ENCODE measurements around the gene YARS2.

YARS2 gene

DNA sequence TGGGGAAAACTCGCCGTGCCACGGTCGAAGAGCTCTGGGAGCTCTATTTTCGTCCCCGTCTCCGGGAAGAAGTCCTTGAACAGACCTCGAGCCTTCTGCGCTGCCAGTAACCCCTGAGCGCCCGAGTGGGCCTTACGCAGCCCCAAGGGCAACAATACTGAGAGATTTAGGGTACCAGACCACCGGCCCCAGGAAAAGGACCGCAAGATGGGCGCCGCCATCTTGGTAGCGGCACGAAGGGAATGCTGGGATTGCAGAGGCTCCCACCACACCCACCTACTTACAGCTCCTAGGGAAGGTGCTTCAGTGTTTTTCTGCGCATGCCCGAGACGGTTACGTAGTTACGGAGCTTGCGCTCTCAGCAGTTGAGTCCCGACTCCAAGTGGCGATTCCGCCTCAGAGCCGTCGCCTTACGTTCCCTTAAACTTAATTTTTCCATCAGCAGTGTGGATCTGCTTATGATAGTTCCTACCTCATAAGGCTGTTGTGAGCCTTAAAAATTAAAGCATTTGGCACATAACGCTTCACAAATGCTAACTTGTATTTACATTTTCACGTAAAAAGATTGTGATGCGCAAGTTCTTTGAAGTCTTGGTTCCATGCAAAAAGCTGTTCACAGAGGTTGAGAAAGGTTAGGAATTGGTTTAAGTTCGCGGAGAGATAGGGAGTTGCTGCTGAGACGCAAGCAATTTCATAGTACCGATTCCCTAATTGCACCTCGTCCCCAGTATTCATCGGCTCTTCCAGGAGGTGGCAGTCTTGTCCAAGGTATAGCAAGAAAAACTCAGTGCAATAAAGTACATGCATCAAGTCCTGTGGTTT, at the start of gene YARS2:
TSS of gene YARS2 (minus strand) at position 244 of the 822 bp plus-strand sequence. CDS start at position 221, 23 bp downstream.
- DNase-seq: peak; percentile 91

DNA sequence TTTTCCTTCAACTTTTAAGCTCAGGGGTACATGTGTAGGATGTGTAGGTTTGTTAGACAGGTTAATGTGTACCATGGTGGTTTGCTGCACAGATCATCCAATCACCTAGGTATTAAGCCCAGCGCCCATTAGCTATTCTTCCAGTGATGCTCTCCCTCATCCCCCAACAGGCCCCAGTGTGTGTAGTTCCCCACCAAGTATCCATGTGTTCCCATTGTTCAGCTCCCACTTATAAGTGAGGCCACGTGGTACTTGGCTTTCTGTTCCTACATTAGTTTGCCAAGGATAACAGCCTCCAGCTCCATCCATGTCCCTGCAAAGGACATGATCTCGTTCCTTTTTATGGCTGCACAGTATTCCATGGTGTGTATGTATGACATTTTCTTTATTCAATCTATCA, 48.6 kb upstream of the YARS2 start:
- DNase-seq: no peak

DNA sequence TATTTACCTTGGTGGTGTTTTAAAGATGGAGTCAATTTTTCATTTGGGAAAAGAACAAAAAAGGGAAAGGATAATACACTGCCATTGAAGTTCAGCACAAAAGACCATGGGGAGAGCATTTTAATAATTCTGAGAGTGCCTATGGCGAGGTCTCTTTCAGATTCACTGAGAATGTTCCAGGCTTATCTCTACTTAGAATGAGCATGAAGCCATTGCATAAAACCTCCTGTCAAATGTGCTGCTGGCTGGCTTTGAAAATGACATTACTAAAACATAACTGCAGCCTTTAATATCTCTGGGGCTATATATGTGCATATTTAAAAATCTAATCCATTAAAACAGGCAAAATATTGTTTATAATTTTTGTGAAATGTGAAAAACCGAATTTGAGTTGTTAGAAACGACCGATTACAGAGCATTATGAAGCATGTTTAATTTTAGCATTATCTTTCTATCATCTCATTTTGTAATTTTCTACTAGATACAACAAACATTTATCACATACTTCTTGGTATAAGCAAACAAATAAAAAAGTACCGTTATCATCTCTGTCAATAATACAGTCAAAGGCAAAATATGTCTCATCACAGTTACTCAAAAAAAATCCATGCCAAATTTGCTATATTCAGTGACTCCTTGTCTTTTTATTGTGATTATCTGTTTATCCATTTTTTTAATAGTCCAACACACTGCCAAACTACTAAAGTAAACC, 45.7 kb upstream of the YARS2 start:
- no peak for DNase-seq

DNA sequence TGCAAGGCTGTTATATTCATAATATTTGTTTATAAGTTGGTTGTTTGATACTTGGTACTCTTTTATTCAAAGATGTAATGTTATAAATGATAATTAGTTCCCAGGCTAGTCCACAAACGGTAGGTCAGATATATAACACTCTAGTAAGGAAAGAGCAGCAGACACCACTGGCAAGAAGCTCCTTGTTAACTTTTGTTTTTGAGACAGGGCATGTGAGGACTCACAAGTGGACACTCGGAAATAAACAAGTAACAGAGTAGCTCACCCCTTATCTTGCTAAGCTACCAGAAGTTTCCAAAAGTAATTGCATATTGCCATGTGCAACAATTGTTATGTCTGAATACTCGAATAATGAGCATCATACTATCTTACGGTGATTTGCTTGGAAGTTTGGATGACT, 38.6 kb upstream of the YARS2 start:
- no peak for DNase-seq

DNA sequence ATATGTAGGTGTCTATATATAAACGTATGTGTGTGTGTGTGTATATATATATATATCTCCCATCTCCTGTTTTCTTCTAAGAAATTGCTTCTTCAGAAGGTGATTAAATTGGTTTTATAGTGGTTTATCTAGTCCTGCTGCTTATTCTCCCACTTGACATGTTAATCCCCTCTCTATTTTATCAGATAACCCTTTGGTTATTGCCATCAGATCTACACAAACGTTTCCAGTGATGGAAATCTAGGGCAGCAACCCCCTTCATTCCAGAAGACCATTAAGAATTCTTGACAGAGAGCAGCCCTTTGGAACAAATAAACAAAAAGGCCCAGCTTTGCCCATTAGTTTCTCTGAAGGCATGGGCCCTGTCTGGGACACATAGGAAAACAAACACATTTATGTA, 34.2 kb upstream of the YARS2 start:
- no peak for DNase-seq

DNA sequence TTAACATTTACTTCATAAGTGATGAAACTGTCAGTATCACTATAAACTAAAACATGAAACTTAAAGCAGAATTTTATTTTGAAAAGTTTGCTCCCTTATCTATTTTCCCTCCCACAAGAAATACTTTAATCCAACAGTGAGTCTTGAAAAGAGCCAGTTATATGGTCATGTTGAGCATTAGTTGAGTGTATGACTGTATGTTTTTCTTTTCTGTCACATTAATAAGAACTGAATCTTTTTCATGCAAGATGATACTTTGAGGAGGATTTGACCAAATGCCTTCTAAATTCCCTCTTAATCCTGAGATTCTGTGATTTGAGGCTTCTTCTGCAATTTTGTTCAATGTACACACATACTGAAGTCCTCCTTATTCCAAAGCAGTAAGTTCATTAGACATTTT, 33.7 kb upstream of the YARS2 start:
- DNase-seq: no peak

DNA sequence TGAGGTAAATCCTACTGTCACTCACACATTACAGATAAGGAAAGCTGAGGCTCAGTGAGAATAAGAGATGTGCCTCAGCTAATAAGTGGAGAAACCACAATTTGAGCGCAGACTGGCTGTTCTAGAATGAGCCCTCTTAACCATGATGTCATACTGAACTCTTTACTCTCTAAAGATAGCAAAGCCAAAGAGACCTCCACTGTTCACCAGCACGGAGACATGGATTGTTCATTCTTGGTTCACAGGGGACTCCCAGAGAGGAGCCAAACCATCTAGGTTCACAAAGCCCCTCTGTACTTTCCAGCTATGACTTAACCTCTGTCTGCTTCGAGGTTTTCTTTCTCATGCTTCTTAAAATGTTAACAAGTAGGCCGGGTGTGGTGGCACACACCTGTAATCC, 32.7 kb upstream of the YARS2 start:
- DNase-seq: no peak

DNA sequence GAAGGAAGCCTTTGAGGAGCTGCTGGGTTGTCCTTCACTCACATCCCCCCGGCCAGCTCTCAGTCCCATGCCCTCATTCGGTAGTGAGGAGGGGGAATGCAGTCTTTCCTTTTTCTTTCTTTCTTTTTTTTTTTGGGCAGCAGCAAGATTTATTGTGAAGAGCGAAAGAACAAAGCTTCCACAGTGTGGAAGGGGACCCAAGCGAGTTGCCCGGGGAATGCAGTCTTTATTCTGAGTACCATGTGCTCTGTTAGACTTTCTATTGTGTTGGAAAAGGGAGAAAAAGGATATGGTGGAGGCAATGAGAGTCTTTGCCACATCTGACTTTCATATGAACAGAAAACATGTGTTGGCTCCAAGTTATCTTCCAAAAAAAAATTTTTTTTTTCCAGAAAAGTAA, 29.9 kb upstream of the YARS2 start:
- DNase-seq: no peak

DNA sequence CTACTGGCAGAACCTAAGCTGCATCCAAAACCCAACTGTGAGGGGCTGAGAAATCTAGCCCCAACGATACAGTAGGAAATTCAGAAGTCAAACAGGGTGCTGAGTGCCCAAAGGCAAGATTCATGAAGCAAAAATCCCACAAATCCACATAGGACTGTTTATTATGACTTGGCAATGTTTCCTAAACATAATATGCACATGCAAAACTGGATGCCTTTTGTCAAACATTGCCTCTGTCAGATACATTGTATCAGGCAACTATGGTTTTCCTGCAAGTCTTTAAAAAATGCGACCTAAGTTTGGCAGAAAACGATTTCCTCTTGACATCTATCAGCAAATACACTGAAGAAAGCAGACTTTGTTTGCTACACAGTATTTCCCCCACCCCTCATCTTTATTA, 27.3 kb upstream of the YARS2 start:
- no peak for DNase-seq

DNA sequence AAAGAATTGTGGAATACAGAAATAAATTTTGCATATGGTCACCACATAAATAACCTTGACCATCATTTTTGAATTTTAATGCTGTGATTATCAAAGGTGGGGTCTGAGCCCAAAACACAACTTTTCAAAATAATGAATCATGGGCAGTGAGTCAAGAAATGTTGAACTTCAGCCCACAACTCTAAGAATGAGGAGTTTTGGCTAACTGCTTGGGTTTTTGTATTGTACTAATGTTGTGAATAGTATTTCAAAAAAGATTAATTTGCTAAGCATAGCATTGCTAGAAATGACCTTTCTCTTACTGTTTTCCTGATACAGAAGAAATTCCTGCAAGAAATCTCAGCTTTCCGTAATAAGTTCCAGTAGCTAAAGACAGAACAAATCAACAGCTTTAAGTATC, 24.4 kb upstream of the YARS2 start:
- DNase-seq: no peak

DNA sequence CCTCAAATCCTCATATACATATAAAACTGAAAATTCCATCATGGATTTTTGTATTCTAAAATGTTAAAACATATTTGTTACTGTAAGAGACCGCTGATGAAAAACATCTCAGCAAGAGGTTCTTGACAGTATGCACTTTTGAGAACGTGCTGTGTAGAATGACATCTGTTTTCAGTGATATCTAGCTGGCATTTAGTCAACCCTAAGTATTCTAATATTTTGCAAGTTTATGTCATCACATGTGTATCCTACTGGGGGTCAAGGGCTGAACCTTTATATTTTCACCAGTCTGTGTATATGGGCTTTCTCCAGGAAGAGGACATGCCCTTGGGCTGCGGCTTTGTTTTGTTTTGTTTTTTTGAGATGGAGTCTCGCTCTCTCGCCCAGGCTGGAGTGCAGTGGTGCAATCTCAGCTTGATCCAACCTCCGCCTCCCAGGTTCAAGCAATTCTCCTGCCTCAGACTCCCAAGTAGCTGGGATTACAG, 22.0 kb upstream of the YARS2 start:
- no peak for DNase-seq

DNA sequence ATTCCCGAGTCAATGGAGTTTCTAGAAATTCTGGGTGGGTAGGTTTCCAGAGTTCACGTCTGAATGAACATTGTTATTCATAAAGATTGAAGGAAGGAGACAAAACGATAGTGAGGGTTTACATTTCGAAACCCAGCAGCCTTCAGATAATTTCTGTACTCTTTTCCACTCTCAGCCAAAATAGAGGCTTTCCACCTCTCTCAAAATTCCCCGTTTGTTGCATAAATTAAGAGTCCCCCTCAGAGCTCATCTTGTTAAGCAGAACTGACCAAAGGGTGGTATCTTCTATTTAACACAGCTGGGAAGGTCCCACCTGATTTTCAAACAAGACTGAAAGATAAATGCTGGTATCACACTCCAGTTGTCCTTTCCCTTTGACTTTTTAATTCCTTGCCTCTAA, 21.5 kb upstream of the YARS2 start:
- no peak for DNase-seq

DNA sequence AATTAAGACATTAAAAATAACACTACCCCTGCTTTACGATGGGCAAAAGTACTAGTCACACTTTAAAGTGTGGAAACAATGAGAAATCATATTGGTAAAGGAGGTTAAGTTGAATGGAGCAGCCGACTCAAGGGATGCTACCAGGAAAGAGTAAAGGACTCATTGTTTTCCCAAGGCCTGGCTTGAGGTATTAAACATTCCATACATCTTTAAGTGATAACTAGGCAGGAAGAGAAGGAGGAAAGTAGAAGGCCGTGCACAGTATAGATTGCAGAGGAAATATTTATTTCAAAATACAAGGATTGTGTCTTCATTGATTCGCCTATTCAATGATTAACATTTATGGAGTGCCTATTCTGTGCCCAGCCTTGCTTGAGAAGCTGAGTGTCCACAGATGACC, 20.6 kb upstream of the YARS2 start:
- no peak for DNase-seq

DNA sequence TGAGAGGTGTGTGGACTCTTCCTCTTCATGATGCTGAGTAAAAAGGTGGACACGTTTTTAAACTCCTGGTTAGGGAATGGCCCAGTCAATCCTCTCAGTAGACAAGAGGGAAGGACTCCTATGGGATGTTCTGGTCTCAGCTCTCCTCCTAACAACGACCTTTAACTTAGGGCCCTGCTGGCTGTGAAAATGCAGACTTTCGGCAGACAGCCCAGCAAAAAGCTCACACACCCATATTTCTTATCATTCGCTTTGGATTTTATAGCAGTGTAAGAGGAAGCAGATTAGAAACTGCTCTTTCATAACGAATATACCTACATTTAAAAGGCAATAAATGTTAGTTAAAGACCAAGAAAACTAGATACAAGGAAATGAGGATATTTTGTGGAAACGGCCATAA, 18.0 kb upstream of the YARS2 start:
- DNase-seq: no peak

DNA sequence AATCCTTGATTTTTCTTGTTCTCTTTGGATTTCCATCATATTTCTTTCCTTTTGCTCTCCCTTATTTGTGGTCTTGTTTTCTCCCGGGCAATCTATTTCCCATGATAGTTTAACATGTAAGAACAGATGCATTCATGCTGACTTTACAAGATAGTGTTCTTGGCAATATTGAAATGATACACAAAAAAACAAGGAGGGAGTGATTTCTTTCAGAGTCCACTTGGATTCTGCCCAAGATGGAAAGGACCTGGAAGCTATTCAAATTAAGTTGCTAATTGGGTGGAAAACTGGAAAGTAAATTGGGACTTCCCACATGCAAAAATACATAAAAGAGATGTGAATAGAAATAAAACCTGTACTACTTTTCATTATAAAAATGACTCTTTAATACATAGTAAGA, 14.4 kb upstream of the YARS2 start:
- DNase-seq: no peak

DNA sequence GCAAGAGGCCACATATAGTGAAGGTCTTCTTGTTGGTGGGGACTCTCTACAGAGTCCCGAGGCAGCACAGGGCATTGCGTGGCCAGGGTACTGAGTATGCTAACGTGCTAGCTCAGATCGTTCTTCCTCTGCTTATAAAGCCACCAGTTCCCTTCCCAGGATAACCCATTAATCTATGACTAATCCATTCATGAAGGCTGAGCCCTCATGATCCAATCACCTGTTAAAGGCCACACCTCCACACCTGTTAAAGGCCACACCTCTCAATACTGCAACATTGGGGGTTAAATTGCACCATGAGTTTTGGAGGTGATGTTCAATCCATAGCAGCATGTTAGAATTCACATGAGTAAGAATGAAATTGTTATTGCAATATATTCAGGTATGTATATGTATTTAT, 12.8 kb upstream of the YARS2 start:
- DNase-seq: no peak

DNA sequence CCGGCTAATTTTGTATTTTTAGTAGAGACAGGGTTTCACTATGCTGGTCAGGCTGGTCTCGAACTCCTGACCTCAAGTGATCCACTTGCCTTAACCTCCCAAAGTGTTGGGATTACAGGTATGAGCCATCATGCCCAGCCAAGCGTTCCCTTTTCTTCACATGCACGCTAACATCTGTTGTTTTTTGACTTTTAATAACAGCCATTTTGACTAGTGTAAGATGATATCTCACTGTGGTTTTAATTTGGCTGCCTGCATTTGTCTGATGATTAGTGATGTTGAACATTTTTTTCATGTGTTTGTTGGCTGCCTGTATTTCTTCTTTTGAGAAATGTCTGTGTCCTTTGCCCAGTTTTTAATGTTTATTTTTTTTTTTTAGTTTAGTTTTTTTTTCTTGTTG, 10.2 kb upstream of the YARS2 start:
- DNase-seq: no peak

DNA sequence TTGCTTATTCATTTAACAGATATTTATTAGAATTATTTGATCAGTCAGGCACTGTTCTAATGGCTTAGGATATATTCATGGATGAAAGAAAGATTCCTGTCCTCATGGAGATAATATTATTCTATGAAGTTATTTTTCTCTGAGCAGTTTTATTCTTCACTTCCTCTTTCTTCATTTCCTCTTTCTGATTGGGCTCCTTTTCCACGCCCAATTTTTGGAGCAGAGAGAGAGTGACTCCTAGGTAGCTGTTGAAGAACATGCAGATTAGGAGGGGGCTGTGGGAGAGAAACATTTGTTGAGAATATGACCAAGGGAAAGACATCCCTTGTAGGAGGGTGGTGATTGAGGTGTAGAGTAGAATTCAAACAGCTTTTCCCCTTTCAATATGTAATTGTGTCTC, 6.0 kb upstream of the YARS2 start:
- DNase-seq: no peak

DNA sequence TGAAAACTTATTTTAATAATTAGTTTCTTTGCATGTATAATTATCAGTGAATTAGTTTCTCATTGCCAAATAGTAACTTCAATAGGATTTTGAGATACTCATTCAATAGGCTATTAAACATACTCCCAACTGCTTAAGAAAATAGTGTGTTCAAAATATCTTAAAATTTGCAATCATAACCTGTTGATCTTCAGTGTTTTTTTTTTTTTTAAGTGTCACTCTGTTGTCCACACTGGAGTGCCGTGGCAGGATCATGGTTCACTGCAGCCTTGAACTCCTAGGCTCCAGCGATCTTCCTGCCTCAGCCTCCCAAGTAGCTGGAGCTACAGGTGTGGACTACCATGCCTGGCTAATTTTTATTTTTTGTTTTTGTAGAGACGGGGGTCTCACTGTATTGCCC, 1.5 kb upstream of the YARS2 start:
- no peak for DNase-seq

DNA sequence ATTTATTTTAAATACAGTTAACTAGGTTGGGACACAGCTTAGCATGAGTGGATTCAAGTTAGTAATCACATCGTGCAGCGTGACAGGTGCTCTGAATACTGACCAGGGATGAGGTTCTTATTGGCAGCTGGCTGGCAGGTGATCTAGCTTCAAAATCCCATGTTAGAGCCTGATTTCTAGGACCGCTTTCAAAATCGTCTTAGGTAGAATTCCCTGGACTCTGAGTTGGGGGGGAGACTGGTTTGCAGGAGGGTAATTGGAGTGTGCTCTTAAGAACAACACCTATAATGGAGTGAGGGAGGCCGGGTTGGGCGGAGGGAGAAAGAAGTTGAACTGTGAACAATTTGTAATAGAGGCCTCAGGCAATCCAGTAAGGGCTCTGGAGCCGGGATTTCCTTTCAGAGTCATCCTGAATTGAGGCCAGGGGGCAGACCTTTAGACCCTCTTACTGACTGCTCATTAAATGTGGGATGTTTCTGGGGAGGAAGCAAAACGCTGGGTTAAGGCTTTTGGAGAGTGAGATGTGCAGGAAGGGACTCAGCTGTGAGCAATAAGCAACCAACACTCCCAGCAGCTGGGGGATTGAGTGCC, 874 bp upstream of the YARS2 start:
- no peak for DNase-seq

DNA sequence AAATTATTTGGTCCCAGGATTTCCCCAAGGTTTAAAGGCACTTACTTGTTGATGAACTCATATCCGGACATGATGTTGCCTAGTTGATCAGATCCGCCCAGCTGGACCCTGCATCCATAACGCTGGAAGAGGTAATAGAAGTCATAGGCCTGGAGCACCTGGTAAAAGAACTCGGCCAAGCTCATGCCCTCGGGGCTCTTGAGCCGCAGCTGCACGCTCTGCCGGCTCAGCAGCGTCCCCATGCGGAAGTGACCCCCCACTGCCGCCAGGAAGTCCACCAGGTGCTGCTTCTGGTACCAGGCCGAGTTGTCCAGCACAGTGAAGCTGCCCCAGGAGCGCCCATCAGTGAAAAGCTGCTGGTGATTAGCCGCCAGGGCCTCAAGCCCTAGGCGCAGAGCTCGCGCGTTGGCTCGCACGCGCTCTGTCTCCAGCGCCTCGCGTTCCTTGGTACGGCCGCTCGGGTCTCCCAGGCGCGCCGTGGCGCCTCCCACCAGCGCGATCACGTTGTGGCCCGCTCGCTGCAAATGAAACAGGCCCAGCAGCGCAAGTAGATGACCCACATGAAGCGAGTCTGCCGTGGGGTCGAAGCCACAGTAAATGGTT, 545 bp downstream of the YARS2 start:
- peak; percentile 67 for DNase-seq

DNA sequence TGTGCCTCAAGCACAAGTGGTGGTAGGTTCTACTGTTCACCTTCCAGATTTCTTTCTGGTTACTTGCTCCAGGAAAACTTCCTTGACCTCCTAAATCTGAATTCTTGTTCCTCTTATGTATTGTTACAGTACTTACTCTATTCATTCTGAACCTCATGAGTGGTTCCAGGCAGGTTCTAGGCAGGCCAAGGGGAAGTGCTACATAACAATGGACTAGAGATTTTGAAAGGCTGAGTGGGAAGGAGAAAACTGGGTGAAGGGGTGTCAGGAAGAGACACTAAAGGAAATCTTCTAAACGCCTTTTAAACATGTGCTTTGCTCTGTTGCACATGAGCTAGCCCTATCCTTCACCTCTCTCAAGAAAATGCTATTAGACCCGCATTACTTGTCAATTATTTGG, 1.6 kb downstream of the YARS2 start:
- DNase-seq: no peak

DNA sequence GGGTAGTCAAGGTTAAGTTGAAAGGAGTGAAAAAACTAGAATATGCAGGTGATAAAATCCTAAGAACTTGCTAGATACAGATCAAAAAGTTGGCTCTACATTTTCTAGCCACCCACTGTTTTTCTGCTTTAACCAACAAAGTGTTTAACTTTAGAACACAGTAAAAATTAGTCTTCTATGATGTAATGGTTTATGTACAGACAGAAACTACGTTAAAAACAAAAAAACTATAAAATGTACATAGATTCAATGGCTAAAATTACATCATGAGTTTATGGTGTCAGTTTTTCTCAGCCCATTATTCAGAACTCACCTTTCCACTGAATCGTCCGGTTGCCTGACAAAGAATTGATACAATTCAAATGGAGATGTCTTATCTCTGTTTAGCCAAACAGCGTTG, 2.1 kb downstream of the YARS2 start:
- no peak for DNase-seq

DNA sequence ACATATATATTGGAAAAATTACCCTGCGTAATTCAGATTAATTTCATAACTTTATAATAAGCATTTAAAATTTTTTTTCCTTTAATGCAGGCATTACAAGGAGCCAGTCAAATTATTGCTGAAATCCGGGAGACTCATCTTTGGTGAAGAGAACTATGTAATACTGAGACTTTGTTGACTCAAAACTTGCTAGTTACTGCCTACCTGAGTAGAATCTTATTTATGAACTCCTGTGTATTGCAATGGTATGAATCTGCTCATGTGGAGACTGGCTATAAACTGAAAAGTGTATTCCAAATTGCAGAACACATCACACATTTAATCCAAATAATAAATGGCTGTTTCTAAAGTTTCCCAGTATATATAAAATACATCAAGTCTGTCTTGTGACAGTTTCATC, 12.4 kb downstream of the YARS2 start:
- no peak for DNase-seq

Measured in CD4-positive, alpha-beta T cell treated with Interferon gamma for 1 hour (primary cell).